GM12865 (cell line): ENCODE results near the gene DVL3.

ENCODE experiments used
- DNase-seq: peaks from one replicate; pipeline ENCODE4 v3.0.0; 2010; ENCODE audit warnings: low read depth
- H3K4me3 ChIP-seq: 2 replicates; pipeline ENCODE4 v1.5.1; 2011; ENCODE audit warnings: mild to moderate bottlenecking, low read depth, low read length, control low read depth
- TF ChIP-seq, protein P1 (sequence below): IDR thresholded peaks from 2 replicates; pipeline ENCODE4 v1.5.1; 2011; ENCODE audit warnings: low read length, control low read depth, low read depth, inconsistent platforms; ENCODE audit not compliant: insufficient read depth; ENCODE audit errors: missing control alignments

Gene DVL3

DNA sequence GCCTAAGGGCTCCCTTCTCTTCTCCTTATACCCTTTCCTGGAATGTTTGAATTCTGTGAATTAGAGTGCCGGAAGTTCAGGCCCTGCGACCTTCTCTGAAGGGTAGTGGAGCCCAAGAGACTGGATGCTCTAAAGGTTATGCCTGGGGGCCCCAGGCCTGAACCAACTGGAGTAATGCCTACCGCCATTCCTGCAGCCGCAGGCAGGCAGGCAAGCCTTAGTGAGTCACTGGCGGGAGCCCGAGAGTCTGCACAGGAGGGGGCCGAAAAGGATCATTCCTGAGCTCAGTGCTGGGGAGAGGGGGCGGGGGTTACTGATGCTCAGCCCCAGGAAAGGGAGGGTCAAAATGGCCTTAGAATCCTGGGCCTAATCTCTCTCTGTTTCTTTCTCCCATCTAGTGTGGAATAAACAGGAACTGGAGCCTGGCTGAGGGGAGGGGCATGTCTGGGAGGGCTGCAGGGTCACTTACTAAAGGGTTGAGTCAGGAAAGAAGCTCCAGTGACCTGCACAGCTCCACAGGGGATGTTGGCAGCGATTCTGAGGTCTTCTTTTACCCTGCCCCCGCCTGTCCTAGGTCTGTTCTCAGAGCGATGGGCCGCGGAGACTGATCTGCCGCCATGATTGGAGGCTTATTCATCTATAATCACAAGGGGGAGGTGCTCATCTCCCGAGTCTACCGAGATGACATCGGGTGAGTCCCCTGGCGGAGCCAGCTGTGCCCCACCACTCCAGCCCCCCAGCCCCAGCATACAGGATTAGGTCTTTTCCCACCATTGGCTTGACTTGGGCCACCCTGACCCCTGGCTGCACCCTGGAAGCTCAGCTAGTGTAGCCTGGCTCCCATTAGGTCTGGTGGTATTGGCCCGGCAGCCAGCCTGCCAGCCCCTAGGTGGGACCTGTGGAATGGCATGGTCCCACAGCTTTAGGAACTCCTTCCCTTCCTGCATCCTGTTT lies 21.5 kb downstream of the DVL3 start:
- TF ChIP-seq, protein P1, sequence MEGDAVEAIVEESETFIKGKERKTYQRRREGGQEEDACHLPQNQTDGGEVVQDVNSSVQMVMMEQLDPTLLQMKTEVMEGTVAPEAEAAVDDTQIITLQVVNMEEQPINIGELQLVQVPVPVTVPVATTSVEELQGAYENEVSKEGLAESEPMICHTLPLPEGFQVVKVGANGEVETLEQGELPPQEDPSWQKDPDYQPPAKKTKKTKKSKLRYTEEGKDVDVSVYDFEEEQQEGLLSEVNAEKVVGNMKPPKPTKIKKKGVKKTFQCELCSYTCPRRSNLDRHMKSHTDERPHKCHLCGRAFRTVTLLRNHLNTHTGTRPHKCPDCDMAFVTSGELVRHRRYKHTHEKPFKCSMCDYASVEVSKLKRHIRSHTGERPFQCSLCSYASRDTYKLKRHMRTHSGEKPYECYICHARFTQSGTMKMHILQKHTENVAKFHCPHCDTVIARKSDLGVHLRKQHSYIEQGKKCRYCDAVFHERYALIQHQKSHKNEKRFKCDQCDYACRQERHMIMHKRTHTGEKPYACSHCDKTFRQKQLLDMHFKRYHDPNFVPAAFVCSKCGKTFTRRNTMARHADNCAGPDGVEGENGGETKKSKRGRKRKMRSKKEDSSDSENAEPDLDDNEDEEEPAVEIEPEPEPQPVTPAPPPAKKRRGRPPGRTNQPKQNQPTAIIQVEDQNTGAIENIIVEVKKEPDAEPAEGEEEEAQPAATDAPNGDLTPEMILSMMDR: no peak
- DNase-seq: no peak
- peak overlapping the region; percentile 77 for H3K4me3 ChIP-seq

DNA sequence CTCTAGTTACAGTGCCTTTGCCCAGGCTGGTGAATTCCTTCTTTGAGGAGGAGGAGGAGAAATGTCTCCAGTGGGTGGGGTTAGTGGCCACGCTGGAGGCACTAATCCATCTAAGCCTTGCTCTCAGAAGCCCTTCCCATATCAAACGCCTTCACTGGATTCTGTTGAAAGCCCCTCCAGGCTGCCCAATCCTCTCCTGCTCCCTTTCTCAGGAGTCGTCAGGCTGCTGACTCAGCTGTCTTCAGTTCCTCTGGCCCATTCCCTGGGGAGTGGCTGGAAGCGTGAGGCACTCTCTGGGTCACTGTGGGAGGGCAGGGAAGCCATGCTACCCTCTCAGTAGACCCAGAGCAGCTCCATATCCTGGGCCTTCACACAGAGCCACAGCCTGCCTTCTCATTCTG lies 22.2 kb downstream of the DVL3 start:
- no peak overlapping the region for H3K4me3 ChIP-seq
- DNase-seq: no peak
- TF ChIP-seq, protein P1: no peak

DNA sequence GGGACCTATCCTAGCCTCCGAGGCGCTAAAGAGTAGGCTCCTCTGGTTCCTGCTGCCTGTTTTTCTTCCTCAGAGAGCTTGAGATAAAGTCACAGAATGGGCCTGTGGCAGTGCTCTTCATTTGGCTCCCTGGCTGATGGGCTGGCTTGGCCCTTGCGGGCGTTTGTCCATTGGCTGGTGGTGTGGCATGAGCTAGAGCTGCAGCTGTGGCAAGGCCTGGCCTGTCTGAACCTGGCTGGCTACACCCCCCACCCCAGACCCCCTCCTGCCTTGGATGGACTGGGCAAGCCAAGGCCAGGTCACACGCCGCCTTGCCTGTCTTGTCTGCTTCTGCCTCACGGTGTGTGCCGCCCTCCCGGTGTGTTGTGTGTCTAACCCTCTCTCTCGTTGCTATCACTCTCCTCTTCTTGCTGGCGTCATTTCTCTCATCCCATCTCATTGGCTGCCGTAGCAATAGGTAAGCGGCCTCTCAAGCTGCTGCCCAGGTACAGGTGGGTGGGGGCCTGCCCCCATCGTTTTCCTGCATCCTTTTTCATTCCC lies 22.7 kb downstream of the DVL3 start:
- DNase-seq: no peak
- TF ChIP-seq, protein P1: no peak
- H3K4me3 ChIP-seq: no peak overlapping the region

DNA sequence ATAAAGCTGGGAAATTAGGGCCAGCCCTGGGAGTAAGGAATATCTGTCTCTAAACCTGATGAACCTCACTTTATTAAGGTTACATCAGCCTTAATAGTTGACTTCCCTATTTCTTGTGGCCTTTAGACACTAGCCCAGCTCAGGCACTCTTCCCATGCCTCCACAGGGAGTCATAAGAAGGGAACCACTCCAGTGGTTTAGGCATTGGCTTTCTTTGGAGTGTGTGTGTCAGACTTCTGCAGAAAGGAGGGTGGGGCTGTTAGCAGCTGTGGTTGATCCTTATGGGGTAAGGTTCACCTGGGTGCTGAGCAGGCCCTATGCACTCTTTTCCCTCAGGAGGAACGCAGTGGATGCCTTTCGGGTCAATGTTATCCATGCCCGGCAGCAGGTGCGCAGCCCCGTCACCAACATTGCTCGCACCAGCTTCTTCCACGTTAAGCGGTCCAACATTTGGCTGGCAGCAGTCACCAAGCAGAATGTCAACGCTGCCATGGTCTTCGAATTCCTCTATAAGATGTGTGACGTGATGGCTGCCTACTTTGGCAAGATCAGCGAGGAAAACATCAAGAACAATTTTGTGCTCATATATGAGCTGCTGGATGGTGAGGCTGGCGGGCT lies 23.5 kb downstream of the DVL3 start:
- no peak overlapping the region for H3K4me3 ChIP-seq
- TF ChIP-seq, protein P1: no peak
- no peak for DNase-seq

DNA sequence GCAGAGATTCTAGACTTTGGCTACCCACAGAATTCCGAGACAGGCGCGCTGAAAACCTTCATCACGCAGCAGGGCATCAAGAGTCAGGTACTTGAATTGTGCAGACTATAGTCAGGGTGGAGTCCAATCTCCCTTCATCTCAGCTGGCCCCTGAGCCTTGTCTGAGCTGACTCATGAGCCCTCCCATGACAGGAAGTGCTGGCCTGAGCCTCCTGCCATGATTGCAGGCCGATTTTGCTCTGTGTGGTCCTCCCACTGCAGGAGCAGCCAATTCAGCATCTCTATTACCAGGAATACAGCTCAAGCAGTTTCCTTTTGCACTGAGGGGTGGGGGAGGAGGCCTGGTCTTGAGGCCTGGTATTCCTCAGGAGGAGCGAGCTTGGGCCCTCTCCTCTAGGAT lies 25.0 kb downstream of the DVL3 start:
- no peak overlapping the region for H3K4me3 ChIP-seq
- TF ChIP-seq, protein P1: no peak
- no peak for DNase-seq

DNA sequence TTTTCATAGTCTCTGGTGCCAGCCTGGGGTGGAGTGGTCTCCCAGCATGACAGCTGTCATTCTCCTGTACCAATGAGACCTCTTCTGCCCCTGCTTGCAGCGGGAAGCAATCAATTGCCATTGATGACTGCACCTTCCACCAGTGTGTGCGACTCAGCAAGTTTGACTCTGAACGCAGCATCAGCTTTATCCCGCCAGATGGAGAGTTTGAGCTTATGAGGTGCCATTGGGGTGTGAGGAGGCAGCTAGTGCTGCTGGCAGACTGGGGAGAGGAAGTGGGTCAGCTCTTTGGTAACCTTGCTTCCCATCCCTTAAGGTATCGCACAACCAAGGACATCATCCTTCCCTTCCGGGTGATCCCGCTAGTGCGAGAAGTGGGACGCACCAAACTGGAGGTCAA lies 26.4 kb downstream of the DVL3 start:
- TF ChIP-seq, protein P1: no peak
- H3K4me3 ChIP-seq: no peak overlapping the region
- DNase-seq: no peak
